ENCODE measurements around the gene GHITM. TPM values are rescaled to one million over a fixed set of nuclear protein-coding genes. Genes with fewer than 3 reads are reported as not detected.

The GHITM gene
- total and polyA plus RNA-seq, 2 of the 8 experiments (the other 6 are each of a cell fraction or from before 2014, with no cell fraction given), result 86.2 to 97.0 TPM

DNA sequence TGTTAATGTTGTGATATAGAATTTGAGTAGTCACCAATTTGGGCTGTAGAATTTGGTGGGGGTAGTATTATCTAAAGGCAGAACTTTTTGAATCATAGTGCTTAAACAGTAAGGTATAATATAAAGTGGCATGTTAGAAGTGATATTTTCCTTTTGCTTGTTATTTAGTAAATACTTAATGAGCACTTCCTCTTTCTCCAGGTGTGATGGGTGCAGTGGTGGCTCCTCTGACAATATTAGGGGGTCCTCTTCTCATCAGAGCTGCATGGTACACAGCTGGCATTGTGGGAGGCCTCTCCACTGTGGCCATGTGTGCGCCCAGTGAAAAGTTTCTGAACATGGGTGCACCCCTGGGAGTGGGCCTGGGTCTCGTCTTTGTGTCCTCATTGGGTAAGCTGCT lies 10.5 kb downstream of the GHITM start (continued):
- TF ChIP-seq, protein P1, sequence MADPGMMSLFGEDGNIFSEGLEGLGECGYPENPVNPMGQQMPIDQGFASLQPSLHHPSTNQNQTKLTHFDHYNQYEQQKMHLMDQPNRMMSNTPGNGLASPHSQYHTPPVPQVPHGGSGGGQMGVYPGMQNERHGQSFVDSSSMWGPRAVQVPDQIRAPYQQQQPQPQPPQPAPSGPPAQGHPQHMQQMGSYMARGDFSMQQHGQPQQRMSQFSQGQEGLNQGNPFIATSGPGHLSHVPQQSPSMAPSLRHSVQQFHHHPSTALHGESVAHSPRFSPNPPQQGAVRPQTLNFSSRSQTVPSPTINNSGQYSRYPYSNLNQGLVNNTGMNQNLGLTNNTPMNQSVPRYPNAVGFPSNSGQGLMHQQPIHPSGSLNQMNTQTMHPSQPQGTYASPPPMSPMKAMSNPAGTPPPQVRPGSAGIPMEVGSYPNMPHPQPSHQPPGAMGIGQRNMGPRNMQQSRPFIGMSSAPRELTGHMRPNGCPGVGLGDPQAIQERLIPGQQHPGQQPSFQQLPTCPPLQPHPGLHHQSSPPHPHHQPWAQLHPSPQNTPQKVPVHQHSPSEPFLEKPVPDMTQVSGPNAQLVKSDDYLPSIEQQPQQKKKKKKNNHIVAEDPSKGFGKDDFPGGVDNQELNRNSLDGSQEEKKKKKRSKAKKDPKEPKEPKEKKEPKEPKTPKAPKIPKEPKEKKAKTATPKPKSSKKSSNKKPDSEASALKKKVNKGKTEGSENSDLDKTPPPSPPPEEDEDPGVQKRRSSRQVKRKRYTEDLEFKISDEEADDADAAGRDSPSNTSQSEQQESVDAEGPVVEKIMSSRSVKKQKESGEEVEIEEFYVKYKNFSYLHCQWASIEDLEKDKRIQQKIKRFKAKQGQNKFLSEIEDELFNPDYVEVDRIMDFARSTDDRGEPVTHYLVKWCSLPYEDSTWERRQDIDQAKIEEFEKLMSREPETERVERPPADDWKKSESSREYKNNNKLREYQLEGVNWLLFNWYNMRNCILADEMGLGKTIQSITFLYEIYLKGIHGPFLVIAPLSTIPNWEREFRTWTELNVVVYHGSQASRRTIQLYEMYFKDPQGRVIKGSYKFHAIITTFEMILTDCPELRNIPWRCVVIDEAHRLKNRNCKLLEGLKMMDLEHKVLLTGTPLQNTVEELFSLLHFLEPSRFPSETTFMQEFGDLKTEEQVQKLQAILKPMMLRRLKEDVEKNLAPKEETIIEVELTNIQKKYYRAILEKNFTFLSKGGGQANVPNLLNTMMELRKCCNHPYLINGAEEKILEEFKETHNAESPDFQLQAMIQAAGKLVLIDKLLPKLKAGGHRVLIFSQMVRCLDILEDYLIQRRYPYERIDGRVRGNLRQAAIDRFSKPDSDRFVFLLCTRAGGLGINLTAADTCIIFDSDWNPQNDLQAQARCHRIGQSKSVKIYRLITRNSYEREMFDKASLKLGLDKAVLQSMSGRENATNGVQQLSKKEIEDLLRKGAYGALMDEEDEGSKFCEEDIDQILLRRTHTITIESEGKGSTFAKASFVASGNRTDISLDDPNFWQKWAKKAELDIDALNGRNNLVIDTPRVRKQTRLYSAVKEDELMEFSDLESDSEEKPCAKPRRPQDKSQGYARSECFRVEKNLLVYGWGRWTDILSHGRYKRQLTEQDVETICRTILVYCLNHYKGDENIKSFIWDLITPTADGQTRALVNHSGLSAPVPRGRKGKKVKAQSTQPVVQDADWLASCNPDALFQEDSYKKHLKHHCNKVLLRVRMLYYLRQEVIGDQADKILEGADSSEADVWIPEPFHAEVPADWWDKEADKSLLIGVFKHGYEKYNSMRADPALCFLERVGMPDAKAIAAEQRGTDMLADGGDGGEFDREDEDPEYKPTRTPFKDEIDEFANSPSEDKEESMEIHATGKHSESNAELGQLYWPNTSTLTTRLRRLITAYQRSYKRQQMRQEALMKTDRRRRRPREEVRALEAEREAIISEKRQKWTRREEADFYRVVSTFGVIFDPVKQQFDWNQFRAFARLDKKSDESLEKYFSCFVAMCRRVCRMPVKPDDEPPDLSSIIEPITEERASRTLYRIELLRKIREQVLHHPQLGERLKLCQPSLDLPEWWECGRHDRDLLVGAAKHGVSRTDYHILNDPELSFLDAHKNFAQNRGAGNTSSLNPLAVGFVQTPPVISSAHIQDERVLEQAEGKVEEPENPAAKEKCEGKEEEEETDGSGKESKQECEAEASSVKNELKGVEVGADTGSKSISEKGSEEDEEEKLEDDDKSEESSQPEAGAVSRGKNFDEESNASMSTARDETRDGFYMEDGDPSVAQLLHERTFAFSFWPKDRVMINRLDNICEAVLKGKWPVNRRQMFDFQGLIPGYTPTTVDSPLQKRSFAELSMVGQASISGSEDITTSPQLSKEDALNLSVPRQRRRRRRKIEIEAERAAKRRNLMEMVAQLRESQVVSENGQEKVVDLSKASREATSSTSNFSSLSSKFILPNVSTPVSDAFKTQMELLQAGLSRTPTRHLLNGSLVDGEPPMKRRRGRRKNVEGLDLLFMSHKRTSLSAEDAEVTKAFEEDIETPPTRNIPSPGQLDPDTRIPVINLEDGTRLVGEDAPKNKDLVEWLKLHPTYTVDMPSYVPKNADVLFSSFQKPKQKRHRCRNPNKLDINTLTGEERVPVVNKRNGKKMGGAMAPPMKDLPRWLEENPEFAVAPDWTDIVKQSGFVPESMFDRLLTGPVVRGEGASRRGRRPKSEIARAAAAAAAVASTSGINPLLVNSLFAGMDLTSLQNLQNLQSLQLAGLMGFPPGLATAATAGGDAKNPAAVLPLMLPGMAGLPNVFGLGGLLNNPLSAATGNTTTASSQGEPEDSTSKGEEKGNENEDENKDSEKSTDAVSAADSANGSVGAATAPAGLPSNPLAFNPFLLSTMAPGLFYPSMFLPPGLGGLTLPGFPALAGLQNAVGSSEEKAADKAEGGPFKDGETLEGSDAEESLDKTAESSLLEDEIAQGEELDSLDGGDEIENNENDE (IDR thresholded peaks at IDR 0.05; ENCODE audit: insufficient replicate concordance, low read length), result no peak
- TF ChIP-seq, protein P2, sequence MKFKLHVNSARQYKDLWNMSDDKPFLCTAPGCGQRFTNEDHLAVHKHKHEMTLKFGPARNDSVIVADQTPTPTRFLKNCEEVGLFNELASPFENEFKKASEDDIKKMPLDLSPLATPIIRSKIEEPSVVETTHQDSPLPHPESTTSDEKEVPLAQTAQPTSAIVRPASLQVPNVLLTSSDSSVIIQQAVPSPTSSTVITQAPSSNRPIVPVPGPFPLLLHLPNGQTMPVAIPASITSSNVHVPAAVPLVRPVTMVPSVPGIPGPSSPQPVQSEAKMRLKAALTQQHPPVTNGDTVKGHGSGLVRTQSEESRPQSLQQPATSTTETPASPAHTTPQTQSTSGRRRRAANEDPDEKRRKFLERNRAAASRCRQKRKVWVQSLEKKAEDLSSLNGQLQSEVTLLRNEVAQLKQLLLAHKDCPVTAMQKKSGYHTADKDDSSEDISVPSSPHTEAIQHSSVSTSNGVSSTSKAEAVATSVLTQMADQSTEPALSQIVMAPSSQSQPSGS (IDR thresholded peaks at IDR 0.05; ENCODE audit: low read length), result no peak
- no peak for TF ChIP-seq TAF7 (optimal IDR thresholded peaks at IDR 0.05; ENCODE audit: borderline replicate concordance, low read depth, low read length)
- no peak for TF ChIP-seq TBP (IDR thresholded peaks at IDR 0.05; ENCODE audit: low read depth, low read length)
- TF ChIP-seq CHD1 (IDR thresholded peaks at IDR 0.05; ENCODE audit: low read depth, low read length), result no peak
- TF ChIP-seq RNF2 (IDR thresholded peaks at IDR 0.05; ENCODE audit: borderline replicate concordance, low read depth, low read length, missing control alignments, poor library complexity, severe bottlenecking), result no peak
- TF ChIP-seq RFX5 (IDR thresholded peaks at IDR 0.05; ENCODE audit: borderline replicate concordance, low read depth, low read length), result no peak
- TF ChIP-seq ASH2L (IDR thresholded peaks at IDR 0.05; ENCODE audit: low read length), result no peak
- no peak for TF ChIP-seq SRF (IDR thresholded peaks at IDR 0.05; ENCODE audit: low read depth, low read length)
- TF ChIP-seq TCF12 (IDR thresholded peaks at IDR 0.05; ENCODE audit: low read depth, low read length), result no peak

Data from H1 (cell line).